ENCODE data around the gene TP53BP2.
"Not testable (repeated sequence)": the region's sequence is repeated elsewhere in the genome, so short reads cannot be mapped to it uniquely, and the experiment has no call there.

Gene TP53BP2

DNA sequence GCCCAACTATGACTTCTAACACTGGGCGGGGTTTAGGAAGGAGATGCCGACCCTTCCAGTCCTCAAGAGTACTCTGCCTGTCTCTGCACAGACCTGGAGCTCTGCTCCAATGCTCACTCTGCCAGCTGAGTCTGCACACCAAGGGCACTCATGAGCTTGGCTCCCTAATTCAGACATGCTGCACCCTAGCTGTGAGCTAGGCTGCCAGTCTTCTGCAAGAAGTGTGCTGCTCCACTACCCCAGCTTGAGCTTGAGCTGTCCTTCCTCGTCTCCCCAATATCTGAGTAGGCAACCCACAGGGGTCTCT is 13.2 kb downstream of the TP53BP2 start:
- no peak for DNase-seq (ENCODE audit: low read depth, low spot score)

DNA sequence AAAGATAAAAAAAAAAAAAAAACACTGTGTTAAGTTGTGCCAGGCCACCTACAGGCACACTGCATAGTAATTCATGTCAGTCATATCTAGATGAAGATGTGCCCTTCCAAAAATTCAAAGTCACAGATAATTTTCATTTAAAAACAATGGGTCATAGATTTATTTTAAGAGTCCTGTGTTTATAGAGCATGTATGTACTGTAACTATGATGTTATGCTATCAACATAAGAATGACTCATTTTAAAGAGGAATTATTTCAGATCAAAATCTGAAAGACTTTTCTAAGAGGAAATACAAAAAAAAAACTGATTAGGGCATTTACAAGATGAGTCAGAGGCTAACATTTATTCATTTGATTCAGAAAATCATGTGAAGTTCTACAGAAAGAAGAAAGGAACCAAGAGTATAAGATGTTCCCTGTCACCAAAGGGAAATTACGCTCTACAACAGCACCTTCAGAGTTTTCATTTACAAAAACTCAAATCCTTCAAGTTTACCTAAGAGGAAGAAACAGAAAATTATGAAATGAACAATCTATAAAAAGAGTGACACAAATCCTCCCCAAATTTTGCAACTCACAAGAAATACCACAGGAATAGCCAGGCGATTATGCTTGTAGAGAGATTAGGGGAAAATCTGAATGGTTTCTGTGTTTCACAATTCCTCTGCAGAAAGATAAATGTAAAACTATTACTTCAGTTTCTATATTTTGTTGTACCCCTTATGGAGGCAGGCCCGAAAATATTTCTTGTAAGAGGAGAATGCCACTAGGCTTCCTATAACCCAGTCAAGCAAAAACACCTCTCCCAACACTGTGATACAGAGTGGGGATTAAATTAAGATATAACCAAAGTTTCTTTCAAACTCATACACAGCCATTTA is 13.8 kb downstream of the TP53BP2 start:
- no peak for DNase-seq (ENCODE audit: low read depth, low spot score)

- no peak for DNase-seq (ENCODE audit: low read depth, low spot score)
These were observed 16.1 kb downstream of the TP53BP2 start for GRCh38 chr1:223829678-223830077.

GRCh38 chr1:223828162-223828848 is 17.4 kb downstream of the TP53BP2 start:
- DNase-seq (ENCODE audit: low read depth, low spot score): no peak

- no peak for DNase-seq (ENCODE audit: low read depth, low spot score)
These were observed 18.5 kb downstream of the TP53BP2 start for GRCh38 chr1:223827193-223827663.

DNA sequence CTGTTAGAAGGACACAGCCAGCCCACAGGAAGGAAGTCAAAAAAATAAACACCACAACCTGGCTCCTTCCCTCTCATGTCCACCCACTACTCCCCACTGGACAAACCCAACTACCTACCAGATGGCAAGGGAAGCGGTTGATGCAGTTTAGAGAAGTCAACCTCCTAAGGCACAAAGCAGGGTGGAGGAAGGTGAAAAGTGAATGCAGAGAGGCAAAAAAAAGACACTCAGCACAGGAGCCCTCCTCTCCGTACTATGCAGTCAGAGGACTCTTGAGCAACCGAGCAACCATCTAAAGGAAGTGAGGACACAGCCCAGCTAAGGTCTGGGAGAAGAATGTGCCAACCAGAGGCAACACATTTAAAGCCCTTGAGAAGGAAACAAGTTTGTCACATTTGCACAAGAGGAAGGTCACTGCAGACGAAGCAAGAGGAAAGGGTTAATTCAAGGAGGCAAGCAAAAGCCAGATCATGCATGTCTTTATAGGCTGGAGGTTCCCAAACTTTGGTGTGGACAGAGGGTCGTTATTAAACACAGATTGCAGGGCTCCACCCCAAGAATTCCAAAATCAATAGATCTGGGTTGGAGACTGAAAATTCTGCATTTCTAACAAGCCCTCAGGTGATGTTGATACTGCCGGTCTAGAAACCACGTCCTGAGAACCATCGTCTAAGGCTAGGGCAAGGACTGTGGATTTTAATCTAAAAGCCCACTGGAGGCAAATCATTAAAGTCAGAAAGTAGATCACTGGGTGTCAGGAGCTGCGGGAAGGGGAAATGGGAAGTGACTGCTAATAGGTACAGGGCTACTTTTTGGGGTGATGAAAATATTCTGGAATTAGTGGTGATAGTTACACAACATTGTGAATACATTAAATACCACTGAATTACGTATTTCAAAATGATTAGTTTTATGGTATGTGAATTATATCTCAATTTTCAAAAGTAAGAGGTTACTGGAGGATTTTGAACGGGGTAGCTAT is 19.7 kb downstream of the TP53BP2 start:
- DNase-seq (ENCODE audit: low read depth, low spot score): no peak

GRCh38 chr1:223824712-223825111 is 21.0 kb downstream of the TP53BP2 start:
- DNase-seq (ENCODE audit: low read depth, low spot score): no peak

DNA sequence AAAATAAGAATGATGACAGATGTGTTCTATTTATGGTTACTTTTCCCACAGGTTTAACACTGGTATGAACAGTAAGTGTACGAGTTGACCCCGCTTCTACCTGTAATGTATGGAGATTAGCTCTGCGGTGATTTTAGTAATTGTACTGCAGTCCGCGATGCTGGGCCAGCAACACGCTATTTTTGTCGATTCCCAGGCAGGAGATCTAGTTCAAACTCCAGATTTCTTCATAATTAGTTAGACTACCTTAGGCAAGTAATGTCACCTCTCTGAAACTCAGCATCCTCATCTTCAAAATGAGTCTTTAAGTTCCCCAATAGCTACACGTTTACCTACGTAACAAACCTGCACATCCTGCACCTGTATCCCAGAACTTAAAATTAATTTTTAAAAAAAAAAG is 21.5 kb downstream of the TP53BP2 start:
- DNase-seq (ENCODE audit: low read depth, low spot score): no peak

GRCh38 chr1:223820971-223821370 is 24.8 kb downstream of the TP53BP2 start:
- no peak for DNase-seq (ENCODE audit: low read depth, low spot score)

GRCh38 chr1:223820515-223820858 is 25.3 kb downstream of the TP53BP2 start:
- no peak for DNase-seq (ENCODE audit: low read depth, low spot score)

GRCh38 chr1:223819730-223820514 is 25.8 kb downstream of the TP53BP2 start:
- no peak for DNase-seq (ENCODE audit: low read depth, low spot score)

GRCh38 chr1:223817265-223817664 is 28.5 kb downstream of the TP53BP2 start:
- not testable (repeated sequence) for DNase-seq (ENCODE audit: low read depth, low spot score)

DNA sequence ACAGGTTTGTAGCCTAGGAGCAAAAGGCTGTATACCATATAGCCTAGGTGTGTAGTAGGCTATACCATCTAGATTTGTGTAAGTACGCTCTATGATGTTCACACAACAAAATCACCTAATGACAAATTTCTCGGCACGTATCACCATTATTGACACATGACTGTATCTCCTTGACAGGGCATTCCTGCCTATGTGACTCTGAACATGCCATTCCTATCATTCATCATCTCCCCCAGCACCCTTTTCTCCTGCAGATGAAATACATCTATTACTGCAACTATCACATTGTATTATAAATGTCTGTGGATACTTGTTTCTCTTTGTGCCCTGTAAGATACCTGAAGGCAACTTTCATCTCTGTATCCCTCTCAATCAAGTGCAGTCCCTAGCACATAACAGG is 29.9 kb downstream of the TP53BP2 start:
- DNase-seq (ENCODE audit: low read depth, low spot score): no peak

DNA sequence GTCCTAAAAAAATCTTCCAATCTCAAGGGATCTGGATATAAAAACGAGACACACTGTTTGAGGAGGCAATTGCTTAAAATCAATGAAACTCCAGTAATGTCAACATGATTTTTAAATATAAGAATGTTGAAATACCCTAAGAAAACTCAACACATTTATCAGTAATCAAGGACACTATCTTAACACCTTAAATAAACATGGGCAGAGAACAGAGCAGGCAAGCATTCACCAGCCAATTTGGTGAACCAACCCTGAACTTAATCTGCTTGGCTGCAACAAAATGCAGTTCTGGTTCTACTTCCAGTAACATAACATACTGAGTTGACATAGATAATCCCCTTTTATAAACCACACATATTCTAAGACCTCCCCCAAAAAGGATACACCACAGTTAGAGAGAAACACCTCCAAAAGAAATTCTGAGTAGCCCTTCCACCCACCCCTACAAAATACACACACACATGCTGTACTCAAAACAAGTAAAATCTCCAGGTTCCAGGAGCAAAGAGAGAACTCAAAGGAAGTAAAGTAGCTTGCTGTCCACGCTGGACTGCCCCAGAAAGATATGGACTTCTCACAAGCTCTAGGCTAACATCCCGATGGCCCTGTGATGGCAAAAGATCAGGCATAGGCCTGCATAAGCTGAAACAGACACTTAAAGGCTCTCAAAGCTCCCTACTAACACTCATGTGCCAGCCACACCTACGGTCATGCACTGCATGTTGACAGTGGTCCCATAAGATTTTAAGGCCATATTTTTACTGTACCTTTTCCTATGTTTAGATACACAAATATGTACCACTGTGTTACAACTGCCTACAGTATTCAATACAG is 30.5 kb downstream of the TP53BP2 start:
- DNase-seq (ENCODE audit: low read depth, low spot score): no peak

- DNase-seq (ENCODE audit: low read depth, low spot score): no peak
These were observed 32.1 kb downstream of the TP53BP2 start for GRCh38 chr1:223813645-223814044.

GRCh38 chr1:223811634-223812101 is 34.1 kb downstream of the TP53BP2 start:
- DNase-seq (ENCODE audit: low read depth, low spot score): no peak

DNA sequence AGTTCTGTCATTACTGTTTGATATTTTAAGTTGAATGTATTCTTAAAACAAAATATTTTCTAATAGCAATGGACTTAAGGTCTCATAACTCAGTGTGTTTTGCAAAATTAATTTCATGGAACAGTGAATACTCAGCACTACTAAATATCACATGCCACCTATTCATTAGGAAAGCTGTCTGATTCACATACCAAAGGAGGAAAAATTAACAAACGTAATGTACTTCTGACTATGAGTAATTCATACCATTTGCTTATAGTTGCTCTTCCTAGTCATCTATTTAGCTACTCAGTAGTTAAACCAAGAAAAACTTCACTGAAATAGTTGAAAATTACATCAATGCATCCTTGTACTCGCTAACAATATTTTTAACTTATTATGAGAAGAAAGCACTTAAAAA is 35.2 kb downstream of the TP53BP2 start:
- no peak for DNase-seq (ENCODE audit: low read depth, low spot score)

DNA sequence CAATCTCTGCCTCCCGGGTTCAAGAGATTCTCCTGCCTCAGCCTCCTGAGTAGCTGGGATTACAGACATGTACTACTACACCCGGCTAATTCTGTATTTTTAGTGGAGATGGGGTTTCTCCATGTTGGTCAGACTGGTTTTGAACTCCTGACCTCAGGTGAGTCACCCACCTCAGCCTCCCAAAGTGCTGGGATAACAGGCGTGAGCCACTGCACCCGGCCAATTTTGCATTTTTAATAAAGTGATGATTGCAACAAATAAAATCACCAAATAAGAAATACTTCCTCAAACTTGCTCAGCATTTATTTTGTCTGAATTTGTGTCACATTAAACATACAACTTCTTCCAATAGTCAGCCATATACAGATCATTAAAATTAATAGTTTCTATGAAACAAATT is 35.8 kb downstream of the TP53BP2 start:
- DNase-seq (ENCODE audit: low read depth, low spot score): not testable (repeated sequence)

DNA sequence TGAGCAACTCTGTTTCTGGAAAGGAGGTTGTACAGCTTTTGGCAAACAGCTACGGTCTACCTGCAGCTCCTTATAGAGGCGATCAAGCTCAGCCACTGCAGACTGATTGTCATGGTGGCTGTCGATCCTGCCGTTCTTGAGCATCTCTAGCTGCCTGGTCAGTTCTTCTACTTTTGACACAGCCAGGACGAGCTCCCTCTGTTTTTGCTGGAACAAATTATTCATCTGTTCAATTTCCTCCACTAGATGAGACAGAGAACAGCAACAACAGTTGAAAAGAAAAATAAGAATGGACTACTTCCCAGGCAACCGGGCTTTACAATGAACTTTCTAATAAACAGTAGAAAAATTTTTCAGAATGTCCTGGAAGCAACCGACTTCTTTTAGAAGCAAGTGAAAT is 42.5 kb downstream of the TP53BP2 start:
- DNase-seq (ENCODE audit: low read depth, low spot score): no peak

DNA sequence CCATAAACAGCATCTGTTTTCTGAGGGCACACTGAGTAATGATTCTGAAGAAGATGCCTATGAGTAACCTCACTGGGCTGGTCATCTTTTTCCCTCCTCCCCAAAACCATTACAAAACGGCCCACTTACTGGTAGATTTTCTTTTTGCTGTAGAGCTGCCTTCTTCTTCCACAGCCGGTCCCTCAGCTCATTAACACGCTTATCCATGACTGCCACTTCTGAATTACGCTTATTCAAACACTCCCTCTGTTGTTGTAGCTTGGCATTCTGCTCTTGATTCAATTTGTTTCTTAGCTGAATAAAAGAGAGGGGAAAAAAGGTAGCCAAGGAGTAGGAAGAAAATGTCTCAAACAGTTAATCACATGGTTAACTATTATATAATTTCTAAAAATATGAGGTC is 43.1 kb downstream of the TP53BP2 start:
- no peak for DNase-seq (ENCODE audit: low read depth, low spot score)
